Cerebellar cortex (tissue), 1 donor: ENCODE data around the gene NUDT1.

Experiments used
- DNase-seq: peaks from one replicate; pipeline ENCODE4 v3.0.0-alpha.2; 2015; ENCODE audit warnings: low spot score

Gene NUDT1

DNA sequence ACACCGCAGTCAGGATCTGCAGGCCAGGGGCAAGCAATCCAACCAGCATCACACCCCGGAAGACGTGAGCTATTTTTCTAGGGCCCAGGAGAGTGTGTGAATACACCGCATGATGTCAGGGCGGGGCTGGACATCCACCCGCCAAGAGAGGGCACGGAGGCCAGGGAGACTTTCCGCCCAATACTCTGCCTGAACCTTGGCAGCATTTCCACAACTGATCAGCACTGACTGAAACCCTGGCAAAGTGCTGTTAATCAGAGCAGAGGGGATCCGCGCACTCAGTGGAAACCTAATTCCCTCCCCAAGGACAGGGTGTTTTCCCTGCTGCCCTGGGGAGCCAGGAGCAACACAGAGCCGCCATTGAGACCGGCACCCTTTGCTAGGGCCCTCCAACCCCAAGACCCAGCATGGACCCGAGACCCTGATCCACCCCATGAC lies 17.5 kb upstream of the NUDT1 start:
- DNase-seq, result no peak

DNA sequence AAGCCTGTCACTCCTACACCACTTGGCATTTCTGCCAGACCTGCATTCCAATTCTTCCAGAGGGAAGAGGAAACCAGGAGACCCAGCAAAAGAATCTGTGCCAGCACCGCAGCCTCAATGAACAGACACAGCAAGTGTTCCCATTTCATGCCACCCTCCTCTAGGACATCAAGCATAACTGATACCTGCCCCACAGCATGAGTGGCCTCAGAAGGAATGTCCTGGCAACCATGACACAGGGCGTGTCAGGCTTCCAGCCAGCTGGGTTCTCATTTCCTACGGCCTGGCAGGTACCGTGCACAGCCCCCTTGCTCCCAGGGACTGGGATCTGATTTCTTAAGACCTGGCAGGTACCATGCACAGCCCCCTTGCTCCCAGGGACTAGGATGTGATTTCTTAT lies 17.1 kb upstream of the NUDT1 start:
- DNase-seq, result no peak

- DNase-seq, result no peak
Measured at GRCh38 chr7:2225336-2225735, 16.7 kb upstream of the NUDT1 start.

GRCh38 chr7:2225830-2226229 lies 16.2 kb upstream of the NUDT1 start:
- DNase-seq, result no peak

DNA sequence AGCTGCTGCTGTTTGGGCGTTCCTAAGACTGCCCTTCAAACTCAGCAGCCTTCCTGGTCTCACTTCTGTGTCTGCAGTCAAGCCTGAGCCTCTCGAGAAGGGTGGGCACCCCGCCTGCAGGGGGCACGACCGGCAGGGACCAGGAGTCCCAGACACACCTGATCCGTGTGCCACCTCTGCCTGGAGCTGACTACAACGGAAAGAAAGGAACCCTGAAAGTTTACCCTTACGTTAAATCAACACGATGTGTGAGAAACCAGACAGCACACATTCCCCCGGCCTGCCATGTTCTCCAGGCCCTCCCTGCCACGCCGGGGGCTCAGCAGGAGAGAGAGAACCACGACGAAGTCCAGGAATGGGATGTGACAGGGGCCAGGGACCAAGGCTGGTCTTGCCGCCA lies 14.3 kb upstream of the NUDT1 start:
- no peak for DNase-seq

GRCh38 chr7:2228921-2229320 lies 13.1 kb upstream of the NUDT1 start:
- no peak for DNase-seq

- DNase-seq, result no peak
Measured at GRCh38 chr7:2229467-2229866, 12.6 kb upstream of the NUDT1 start.

DNA sequence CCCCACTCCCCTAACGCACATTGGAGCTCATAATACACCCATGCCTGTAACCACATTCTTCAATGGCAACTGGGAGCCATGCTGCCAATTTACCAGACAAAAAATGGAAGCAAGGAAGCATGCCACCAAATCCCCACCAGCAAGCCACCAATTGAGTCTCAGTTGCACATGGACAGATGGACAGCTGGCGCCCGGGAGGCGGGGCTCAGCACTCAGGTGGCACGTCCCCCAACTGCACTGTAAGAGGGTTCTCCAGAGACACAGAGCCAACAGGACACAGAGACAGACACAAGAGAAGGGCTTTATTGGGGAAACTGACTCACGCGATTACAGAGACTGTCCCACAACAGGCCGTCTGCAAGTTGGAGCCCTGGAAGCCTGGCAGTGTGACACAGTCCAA lies 11.8 kb upstream of the NUDT1 start:
- DNase-seq, result no peak

DNA sequence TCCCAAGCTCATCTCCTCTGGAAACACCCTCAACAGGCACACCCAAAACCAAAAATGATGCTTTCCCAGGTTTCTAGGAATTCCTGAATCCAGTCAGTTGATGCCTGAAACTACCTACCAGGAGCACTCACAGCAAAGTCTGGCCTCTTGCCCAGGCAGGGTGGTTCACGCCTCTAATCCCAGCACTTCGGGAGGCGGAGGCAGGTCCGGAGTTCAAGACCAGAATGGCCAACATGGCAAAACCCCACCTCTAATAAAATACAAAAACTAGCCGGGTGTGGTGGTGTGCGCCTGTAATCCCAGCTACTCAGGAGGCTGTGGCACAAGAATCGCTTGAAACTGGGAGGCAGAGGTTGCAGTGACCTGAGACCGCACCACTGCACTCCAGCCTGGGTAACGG lies 11.1 kb upstream of the NUDT1 start:
- no peak for DNase-seq

DNA sequence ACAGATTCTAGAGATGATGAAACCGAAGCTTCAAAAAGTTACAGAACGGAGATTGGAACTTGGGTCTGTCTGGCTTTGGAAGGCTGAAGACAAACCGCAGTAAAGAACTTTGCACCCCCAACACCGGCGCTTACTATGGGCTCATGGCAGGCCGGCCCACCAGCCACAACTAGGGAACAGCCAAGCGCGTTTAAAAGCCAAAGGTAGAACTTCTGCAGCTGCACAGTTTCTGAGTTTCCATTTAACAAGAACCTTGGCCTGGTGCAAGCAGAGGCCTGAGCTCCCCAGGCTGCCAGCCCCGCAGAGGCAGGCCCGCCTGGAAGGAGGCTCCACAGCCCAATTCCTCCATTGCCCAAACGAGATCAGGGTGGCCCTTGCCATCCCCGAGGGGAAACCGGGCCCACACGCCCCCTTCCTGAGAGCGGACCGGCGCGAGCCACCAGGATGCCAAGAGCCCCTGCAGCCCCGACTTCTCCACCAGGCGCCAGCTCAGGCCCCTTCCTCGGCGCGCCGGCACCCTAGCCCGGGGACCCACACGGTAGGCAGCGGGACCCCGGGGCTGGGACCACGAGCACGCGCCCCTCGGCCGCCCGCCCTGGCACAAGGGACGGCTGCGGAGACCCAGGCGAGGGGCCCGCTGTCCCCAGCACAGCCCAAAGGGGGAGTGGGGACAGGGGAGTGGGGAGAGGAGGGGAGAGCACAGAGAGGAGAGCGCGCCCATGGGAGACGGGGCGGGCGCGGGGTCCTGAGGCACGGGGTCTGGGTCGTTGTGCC lies 9.8 kb upstream of the NUDT1 start:
- no peak for DNase-seq

DNA sequence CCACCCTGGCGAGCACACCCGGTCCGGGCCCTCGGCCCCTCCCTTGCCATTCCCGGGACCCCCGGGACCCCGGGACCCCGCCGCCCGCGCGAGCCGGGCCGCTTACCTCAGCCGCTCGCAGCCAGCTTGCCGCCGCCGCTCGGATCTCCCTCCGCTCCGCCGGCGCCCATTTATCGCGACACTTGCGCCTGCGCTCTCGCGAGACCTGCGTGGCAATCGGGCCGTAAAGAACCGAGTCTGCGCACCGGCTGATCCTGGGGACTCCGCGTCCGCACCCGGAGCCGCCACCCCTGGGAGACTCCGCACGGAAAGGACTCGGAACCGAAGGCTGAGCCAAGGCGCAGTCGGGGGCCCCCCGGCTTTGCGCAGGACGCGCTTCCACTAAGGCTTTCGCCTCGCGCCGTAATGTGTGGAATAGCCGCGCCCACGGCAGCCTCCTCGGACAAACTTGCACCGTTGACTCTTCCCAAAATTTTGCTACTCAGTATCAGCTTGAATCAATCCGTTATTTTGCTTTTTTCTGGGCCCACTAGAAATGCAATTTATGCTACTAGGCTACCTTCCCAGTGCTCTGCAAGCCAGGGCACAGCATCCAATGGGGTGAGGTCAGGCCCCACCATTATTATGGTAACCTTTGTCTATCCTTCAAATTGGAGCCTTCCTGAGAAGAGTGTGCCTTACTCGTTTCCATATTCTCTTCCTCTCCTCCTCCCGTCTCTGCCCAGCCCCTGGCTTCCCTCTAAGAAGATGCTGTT lies 9.1 kb upstream of the NUDT1 start, which contains the start of gene MAD1L1:
MAD1L1 (minus strand) TSS at position 180 of the 755 bp plus-strand sequence. CDS start 2,812 bp downstream, outside the sequence.
- peak; percentile 91 for DNase-seq

DNA sequence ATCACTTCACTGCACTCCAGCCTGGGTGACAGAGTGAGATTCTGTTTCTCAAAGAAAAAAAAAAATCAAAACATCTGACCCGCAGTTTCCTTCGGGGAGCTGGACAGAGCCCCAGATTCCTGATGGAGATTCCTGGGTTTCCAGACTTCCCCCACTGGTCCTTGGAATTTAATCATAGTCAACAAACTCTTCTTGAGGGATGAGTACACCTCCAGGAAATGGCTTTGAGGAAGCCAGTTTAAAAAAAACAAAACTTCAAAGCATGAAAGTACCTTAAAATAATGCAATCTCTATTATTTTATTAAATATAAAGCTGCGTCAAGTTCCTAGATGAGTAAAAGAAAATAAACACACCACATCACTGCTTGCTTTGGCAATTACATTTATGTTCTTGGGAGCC lies 8.1 kb upstream of the NUDT1 start:
- DNase-seq, result no peak

GRCh38 chr7:2237109-2237602 lies 4.9 kb upstream of the NUDT1 start:
- no peak for DNase-seq

- no peak for DNase-seq
Measured at GRCh38 chr7:2239242-2239641, 2.8 kb upstream of the NUDT1 start.

- DNase-seq, result peak; percentile 33
Measured at GRCh38 chr7:2242541-2243429, 759 bp downstream of the NUDT1 start.

DNA sequence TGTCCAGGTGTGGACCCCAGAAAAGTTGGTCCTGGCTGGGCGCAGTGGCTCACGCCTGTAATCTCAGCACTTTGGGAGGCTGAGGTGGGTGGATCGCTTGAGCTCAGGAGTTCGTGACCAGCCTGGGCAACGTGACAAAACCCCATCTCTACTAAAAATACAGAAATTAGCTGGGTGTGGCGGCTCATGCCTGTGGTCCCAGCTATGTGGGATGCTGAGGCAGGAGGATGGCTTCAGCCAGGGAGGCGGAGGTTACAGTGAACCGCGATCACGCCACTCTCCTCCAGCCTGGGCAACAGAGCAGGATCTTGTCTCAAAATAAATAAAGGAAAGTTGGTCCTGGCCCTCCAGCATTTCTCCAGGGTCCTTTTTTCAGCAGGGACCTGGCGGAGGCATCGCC lies 1.4 kb downstream of the NUDT1 start:
- DNase-seq, result no peak

GRCh38 chr7:2244404-2244995 lies 2.5 kb downstream of the NUDT1 start:
- no peak for DNase-seq

- DNase-seq, result no peak
Measured at GRCh38 chr7:2245883-2246675, 4.1 kb downstream of the NUDT1 start.

GRCh38 chr7:2247141-2247995 lies 5.3 kb downstream of the NUDT1 start:
- DNase-seq, result peak; percentile 38
